ENCODE data around the gene ZNF710.
A peak's percentile ranks its signal among the peaks of the same experiment; 100 is the strongest.

Gene ZNF710

GRCh38 chr15:89993349-89993748 is 7.8 kb upstream of the ZNF710 start:
- no peak for DNase-seq

GRCh38 chr15:89997079-89997478 is 4.0 kb upstream of the ZNF710 start:
- DNase-seq: no peak

- DNase-seq: no peak
These were observed 2.9 kb upstream of the ZNF710 start for GRCh38 chr15:89998141-89998661.

- no peak for DNase-seq
These were observed 2.0 kb upstream of the ZNF710 start for GRCh38 chr15:89998923-89999675.

GRCh38 chr15:89999676-90000185 is 1.4 kb upstream of the ZNF710 start:
- DNase-seq: no peak

- DNase-seq: no peak
These were observed 730 bp upstream of the ZNF710 start for GRCh38 chr15:90000186-90001001.

- DNase-seq: peak; percentile 67
These were observed 731 bp downstream of the ZNF710 start for GRCh38 chr15:90001683-90002427.

- DNase-seq: peak; percentile 48
These were observed 1.3 kb downstream of the ZNF710 start for GRCh38 chr15:90002428-90002844.

GRCh38 chr15:90003736-90004135 is 2.6 kb downstream of the ZNF710 start:
- DNase-seq: no peak

- no peak for DNase-seq
These were observed 3.1 kb downstream of the ZNF710 start for GRCh38 chr15:90004252-90004651.

- DNase-seq: no peak
These were observed 3.5 kb downstream of the ZNF710 start for GRCh38 chr15:90004671-90005070.

- no peak for DNase-seq
These were observed 5.3 kb downstream of the ZNF710 start for GRCh38 chr15:90006217-90007075.

GRCh38 chr15:90007076-90007460 is 5.9 kb downstream of the ZNF710 start:
- no peak for DNase-seq

GRCh38 chr15:90008607-90009006 is 7.5 kb downstream of the ZNF710 start:
- no peak for DNase-seq

- DNase-seq: no peak
These were observed 8.3 kb downstream of the ZNF710 start for GRCh38 chr15:90009301-90010022.

GRCh38 chr15:90011705-90012104 is 10.6 kb downstream of the ZNF710 start:
- no peak for DNase-seq

- DNase-seq: no peak
These were observed 12.4 kb downstream of the ZNF710 start for GRCh38 chr15:90013503-90013937.

- DNase-seq: no peak
These were observed 14.2 kb downstream of the ZNF710 start for GRCh38 chr15:90015294-90015693.

- no peak for DNase-seq
These were observed 14.6 kb downstream of the ZNF710 start for GRCh38 chr15:90015749-90016148.

- no peak for DNase-seq
These were observed 15.6 kb downstream of the ZNF710 start for GRCh38 chr15:90016721-90017120.

GRCh38 chr15:90018216-90018831 is 17.2 kb downstream of the ZNF710 start:
- no peak for DNase-seq

Measured in activated CD4-positive, CD25-positive, alpha-beta regulatory T cell treated with anti-CD3 and anti-CD28 coated beads, Interleukin-2, amount 50 U/mL, for 72 hours (primary cell).